ENCODE data around the gene DNAJC9.

DNA sequence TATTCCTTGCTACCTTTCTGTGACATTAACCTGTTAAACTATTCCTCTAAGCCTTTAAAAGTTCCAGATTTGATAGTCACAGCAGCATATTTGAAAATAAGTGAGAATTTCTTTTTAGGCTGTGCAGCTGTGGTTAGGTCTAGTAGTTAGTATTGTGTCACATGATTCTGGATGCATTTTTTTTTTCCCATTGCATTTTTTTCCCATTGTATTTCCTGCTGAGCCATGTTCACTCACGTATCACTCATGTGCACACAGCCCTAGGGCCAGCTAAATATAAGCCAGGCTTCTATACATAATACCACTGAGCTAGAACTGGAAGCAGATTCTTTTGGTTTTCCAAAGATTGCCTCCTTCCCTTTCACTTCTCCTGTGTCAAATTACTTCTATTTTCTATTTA is 37.4 kb downstream of the DNAJC9 start:
- TF ChIP-seq, protein P1, sequence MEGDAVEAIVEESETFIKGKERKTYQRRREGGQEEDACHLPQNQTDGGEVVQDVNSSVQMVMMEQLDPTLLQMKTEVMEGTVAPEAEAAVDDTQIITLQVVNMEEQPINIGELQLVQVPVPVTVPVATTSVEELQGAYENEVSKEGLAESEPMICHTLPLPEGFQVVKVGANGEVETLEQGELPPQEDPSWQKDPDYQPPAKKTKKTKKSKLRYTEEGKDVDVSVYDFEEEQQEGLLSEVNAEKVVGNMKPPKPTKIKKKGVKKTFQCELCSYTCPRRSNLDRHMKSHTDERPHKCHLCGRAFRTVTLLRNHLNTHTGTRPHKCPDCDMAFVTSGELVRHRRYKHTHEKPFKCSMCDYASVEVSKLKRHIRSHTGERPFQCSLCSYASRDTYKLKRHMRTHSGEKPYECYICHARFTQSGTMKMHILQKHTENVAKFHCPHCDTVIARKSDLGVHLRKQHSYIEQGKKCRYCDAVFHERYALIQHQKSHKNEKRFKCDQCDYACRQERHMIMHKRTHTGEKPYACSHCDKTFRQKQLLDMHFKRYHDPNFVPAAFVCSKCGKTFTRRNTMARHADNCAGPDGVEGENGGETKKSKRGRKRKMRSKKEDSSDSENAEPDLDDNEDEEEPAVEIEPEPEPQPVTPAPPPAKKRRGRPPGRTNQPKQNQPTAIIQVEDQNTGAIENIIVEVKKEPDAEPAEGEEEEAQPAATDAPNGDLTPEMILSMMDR (IDR thresholded peaks at IDR 0.05), result no peak
- no peak for TF ChIP-seq POLR2A (IDR thresholded peaks at IDR 0.05)

All from thyroid gland (tissue), 4 donors.